Measurements from ENCODE around the gene PELO. TPM values are rescaled to one million over a fixed set of nuclear protein-coding genes. Genes with fewer than 3 reads are reported as not detected.

PELO gene
- total and polyA plus RNA-seq, 2 donors (not counting 3 experiments of a cell fraction or from before 2014, with no cell fraction given): 8.6 to 13.2 TPM

GRCh38 chr5:52784737-52785136, 3.0 kb upstream of the PELO start:
- intact Hi-C loops (cut with micrococcal nuclease) (loop anchor here (5.0 kb wide), 1 partner anchor 57 kb away; no protein-coding TSS in a partner anchor), dilution Hi-C loops (cut with MboI; ENCODE audit: extremely low pct_ligation_motif_present, low sequenced_read_pairs) (no loop called here)
- Histone ChIP-seq H3K27ac (ENCODE audit: insufficient read depth, low read depth, low read length) (no peak overlapping the region), H3K4me1 (ENCODE audit: control insufficient read depth, extremely low read depth, insufficient read depth, low read length) (peaks cover 11% of the 10 kb centered on the region), H3K4me2 (ENCODE audit: insufficient read depth, low read length) (no peak overlapping the region), H3K9me3 (replicated peaks; ENCODE audit: control insufficient read depth, insufficient read depth, low read length) (no peaks in the 10 kb centered on the region), H3K9ac (replicated peaks; ENCODE audit: extremely low read depth, insufficient read depth, low read length) (no peak overlapping the region), H2AFZ (ENCODE audit: low read depth, low read length) (no peak overlapping the region), H4K20me1 (replicated peaks; ENCODE audit: control insufficient read depth, extremely low read depth, insufficient read depth, low read length) (no peaks in the 10 kb centered on the region), H3K9me1 (replicated peaks; ENCODE audit: control insufficient read depth, extremely low read depth, insufficient read depth, low read length) (no peaks in the 10 kb centered on the region), H3K36me3 (ENCODE audit: control insufficient read depth in 2 of 2, extremely low read depth in 1 of 2, insufficient read depth in 2 of 2, low read length in 2 of 2) (no peaks in the 10 kb centered on the region), H3K79me2 (ENCODE audit: control insufficient read depth, insufficient read depth, low read length) (no peaks in the 10 kb centered on the region), H3K27me3 (ENCODE audit: control insufficient read depth in 2 of 2, insufficient read depth in 2 of 2, low read length in 2 of 2) (no peaks in the 10 kb centered on the region), H3K4me3 (replicated peaks in 1 of 3; ENCODE audit: insufficient read depth in 1 of 3, low read depth in 1 of 3, low read length in 3 of 3) (no peak overlapping the region)
- ChIA-PET CTCF (no interaction called here), POLR2A (no interaction called here)
- FAIRE-seq (no peak), DNase-seq (ENCODE audit: low read depth, low spot score) (no peak)
- BruUV-seq (replicated peaks): no TSS peak
- TF ChIP-seq EZH2 (IDR thresholded peaks at IDR 0.05; ENCODE audit: borderline replicate concordance, low read depth, low read length, severe bottlenecking) (no peak), POLR2AphosphoS5 (IDR thresholded peaks at IDR 0.05; ENCODE audit: insufficient read depth, low read depth, low read length) (no peak), GATA2 (IDR thresholded peaks at IDR 0.05; ENCODE audit: insufficient read depth, insufficient read length, low read depth, low read length) (no peak), CTCF (IDR thresholded peaks at IDR 0.05; ENCODE audit: extremely low read depth in 1 of 2, insufficient read depth in 1 of 2, low read depth in 1 of 2, low read length in 2 of 2) (no peak), JUN (IDR thresholded peaks at IDR 0.05; ENCODE audit: borderline replicate concordance, insufficient read depth, insufficient read length, low read depth) (no peak), MYC (IDR thresholded peaks at IDR 0.05; ENCODE audit: low read depth, low read length) (no peak), FOS (IDR thresholded peaks at IDR 0.05; ENCODE audit: borderline replicate concordance, insufficient read depth, low read length) (no peak), MAX (IDR thresholded peaks at IDR 0.05; ENCODE audit: insufficient read depth, insufficient read length) (no peak), POLR2A (IDR thresholded peaks at IDR 0.05; ENCODE audit: low read depth, low read length) (no peak)

All from endothelial cell of umbilical vein (primary cell).